ENCODE measurements around the gene ELK4. TPM values are rescaled to one million over a fixed set of nuclear protein-coding genes. Genes with fewer than 3 reads are reported as not detected.

The ELK4 gene
- total and polyA plus RNA-seq, 2 experiments from 2014 or later, result 5.1 to 19.7 TPM

DNA sequence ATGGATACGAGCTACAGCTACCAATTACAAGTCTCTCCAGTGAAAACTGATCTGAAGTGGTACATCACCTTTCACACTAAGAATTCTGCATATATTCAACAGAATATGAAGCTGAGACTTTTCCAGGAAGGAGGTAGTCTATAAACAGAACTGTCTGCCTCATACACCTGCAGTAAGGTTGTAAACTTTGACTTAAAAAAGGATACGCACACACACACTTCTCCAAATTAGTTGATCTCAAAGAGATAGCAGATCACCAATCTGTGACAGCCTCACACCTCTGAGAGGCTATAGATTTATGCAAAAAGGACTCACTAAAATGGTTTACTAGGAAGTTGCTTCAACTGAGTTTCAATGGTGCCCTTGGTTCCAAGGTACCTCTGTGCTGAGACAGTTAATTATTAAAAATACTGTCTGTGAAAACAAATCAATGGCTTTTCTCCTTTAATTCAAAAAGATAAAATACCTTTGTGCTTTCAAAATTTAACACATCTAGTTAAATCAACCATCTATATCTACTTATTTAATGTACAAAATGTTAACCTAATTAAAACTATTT lies 17.9 kb downstream of the ELK4 start:
- Histone ChIP-seq H3K27me3 (ENCODE audit: insufficient read depth) (no peaks in the 10 kb centered on the region), H4K20me1 (replicated peaks; ENCODE audit: insufficient read depth) (peaks cover 34% of the 10 kb centered on the region), H3K79me2 (replicated peaks; ENCODE audit: insufficient read depth) (peaks cover 36% of the 10 kb centered on the region), H3K9me2 (ENCODE audit: insufficient read depth) (no peaks in the 10 kb centered on the region), H3F3A (replicated peaks; ENCODE audit: low read depth) (no peaks in the 10 kb centered on the region), H3K36me3 (ENCODE audit: insufficient read depth) (peaks cover 40% of the 10 kb centered on the region), H3K4me1 (ENCODE audit: insufficient read depth) (no peaks in the 10 kb centered on the region), H3K4me3 (no peak overlapping the region), H3K4me2 (no peak overlapping the region), H2AFZ (no peak overlapping the region), H3K27ac (ENCODE audit: low read depth) (no peak overlapping the region)
- Mint-ChIP-seq H3K9me3 (no peaks in the 10 kb centered on the region), H3K27ac (no peak overlapping the region), H3K36me3 (ENCODE audit: low read depth) (peaks cover 50% of the 10 kb centered on the region; the same call in 2 of the 3 replicates), H3K4me1 (0 out of 3 replicates have a peak, but pooled peaks cover 4% of the 10 kb centered on the region), H3K4me3 (no peak overlapping the region), H3K27me3 (ENCODE audit: insufficient read depth, low read depth, poor library complexity) (no peaks in the 10 kb centered on the region)
- no peak for ATAC-seq
- TF ChIP-seq STAT1 (IDR thresholded peaks at IDR 0.05; ENCODE audit: unreplicated experiment) (no peak), JUNB (IDR thresholded peaks at IDR 0.05; ENCODE audit: unreplicated experiment) (no peak), EZH2phosphoT487 (IDR thresholded peaks at IDR 0.05; ENCODE audit: unreplicated experiment) (no peak), ZNF114 (CRISPR knock-in tag; IDR thresholded peaks at IDR 0.05) (no peak)
- DNase-seq (ENCODE audit: low spot score), result no peak

- Histone ChIP-seq H3K9me2 (ENCODE audit: insufficient read depth) (no peaks in the 10 kb centered on the region), H3K27me3 (ENCODE audit: insufficient read depth) (no peaks in the 10 kb centered on the region), H3K4me1 (ENCODE audit: insufficient read depth) (no peaks in the 10 kb centered on the region), H2AFZ (no peak overlapping the region), H3K27ac (ENCODE audit: low read depth) (no peak overlapping the region), H3K79me2 (replicated peaks; ENCODE audit: insufficient read depth) (peaks cover 36% of the 10 kb centered on the region), H3F3A (replicated peaks; ENCODE audit: low read depth) (no peaks in the 10 kb centered on the region), H3K4me3 (no peak overlapping the region), H3K36me3 (ENCODE audit: insufficient read depth) (peaks cover 26% of the 10 kb centered on the region), H3K4me2 (no peak overlapping the region), H4K20me1 (replicated peaks; ENCODE audit: insufficient read depth) (peaks cover 29% of the 10 kb centered on the region)
- ATAC-seq (no peak), DNase-seq (ENCODE audit: low spot score) (no peak)
- 0 out of 3 replicates have a peak, but pooled peaks cover 4% of the 10 kb centered on the region for H3K4me1 Mint-ChIP-seq
- H3K27ac Mint-ChIP-seq, result no peak overlapping the region
- peaks cover 48% of the 10 kb centered on the region; the same call in 2 of the 3 replicates for H3K36me3 Mint-ChIP-seq (ENCODE audit: low read depth)
- no peaks in the 10 kb centered on the region for H3K27me3 Mint-ChIP-seq (ENCODE audit: insufficient read depth, low read depth, poor library complexity)
- H3K4me3 Mint-ChIP-seq, result no peak overlapping the region
- no peaks in the 10 kb centered on the region for H3K9me3 Mint-ChIP-seq
- TF ChIP-seq ZNF114 (CRISPR knock-in tag; IDR thresholded peaks at IDR 0.05), result no peak
- no peak for TF ChIP-seq EZH2 (IDR thresholded peaks at IDR 0.05; ENCODE audit: low read depth, unreplicated experiment)
- TF ChIP-seq, protein P1, sequence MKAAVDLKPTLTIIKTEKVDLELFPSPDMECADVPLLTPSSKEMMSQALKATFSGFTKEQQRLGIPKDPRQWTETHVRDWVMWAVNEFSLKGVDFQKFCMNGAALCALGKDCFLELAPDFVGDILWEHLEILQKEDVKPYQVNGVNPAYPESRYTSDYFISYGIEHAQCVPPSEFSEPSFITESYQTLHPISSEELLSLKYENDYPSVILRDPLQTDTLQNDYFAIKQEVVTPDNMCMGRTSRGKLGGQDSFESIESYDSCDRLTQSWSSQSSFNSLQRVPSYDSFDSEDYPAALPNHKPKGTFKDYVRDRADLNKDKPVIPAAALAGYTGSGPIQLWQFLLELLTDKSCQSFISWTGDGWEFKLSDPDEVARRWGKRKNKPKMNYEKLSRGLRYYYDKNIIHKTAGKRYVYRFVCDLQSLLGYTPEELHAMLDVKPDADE (IDR thresholded peaks at IDR 0.05), result no peak
- TF ChIP-seq EZH2phosphoT487 (IDR thresholded peaks at IDR 0.05; ENCODE audit: unreplicated experiment), result no peak
- no peak for TF ChIP-seq JUNB (IDR thresholded peaks at IDR 0.05; ENCODE audit: unreplicated experiment)
- TF ChIP-seq POLR2AphosphoS5 (IDR thresholded peaks at IDR 0.05; ENCODE audit: low read depth), result no peak
- no peak for TF ChIP-seq ZNF462 (CRISPR knock-in tag; IDR thresholded peaks at IDR 0.05)
- TF ChIP-seq CREB1 (CRISPR knock-in tag; IDR thresholded peaks at IDR 0.05; ENCODE audit: low read depth), result no peak
- no peak for TF ChIP-seq NANOG (IDR thresholded peaks at IDR 0.05; ENCODE audit: borderline replicate concordance)
- no peak for TF ChIP-seq ZNF331 (CRISPR knock-in tag; IDR thresholded peaks at IDR 0.05; ENCODE audit: low read depth)
- TF ChIP-seq, protein P2, sequence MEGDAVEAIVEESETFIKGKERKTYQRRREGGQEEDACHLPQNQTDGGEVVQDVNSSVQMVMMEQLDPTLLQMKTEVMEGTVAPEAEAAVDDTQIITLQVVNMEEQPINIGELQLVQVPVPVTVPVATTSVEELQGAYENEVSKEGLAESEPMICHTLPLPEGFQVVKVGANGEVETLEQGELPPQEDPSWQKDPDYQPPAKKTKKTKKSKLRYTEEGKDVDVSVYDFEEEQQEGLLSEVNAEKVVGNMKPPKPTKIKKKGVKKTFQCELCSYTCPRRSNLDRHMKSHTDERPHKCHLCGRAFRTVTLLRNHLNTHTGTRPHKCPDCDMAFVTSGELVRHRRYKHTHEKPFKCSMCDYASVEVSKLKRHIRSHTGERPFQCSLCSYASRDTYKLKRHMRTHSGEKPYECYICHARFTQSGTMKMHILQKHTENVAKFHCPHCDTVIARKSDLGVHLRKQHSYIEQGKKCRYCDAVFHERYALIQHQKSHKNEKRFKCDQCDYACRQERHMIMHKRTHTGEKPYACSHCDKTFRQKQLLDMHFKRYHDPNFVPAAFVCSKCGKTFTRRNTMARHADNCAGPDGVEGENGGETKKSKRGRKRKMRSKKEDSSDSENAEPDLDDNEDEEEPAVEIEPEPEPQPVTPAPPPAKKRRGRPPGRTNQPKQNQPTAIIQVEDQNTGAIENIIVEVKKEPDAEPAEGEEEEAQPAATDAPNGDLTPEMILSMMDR (conservative IDR thresholded peaks at IDR 0.05; ENCODE audit: low read depth in 2 of 2), result no peak
These were observed 19.3 kb downstream of the ELK4 start for GRCh38 chr1:205612556-205612955.

Measured in GM23338 (cell line).